Small intestine (tissue), 7 donors: ENCODE data around the gene RPS6KA1. TPM values are rescaled to one million over a fixed set of nuclear protein-coding genes. Genes with fewer than 3 reads are reported as not detected.

Experiments used
- DNase-seq, 2 donors: peaks; one replicate each; pipeline versions ENCODE4 v3.0.0 to v3.0.0-alpha.2; 2013
- FAIRE-seq: peaks from 2 replicates; lab custom pipeline; 2012; peaks lifted over from hg19 to GRCh38; lab: Jason Lieb, UNC
- H3K27ac ChIP-seq, 3 donors: one replicate each; pipeline ENCODE4 v1.5.1; 2013; ENCODE audit warnings: low read length in 2 of 3, mild to moderate bottlenecking in 2 of 3, control low read depth in 1 of 3, inconsistent platforms in 1 of 3, low read depth in 1 of 3, moderate library complexity in 1 of 3
- H3K27me3 ChIP-seq, 3 donors: one replicate each; pipeline ENCODE4 v1.6.1; 2013; ENCODE audit warnings: low read length in 3 of 3, inconsistent platforms in 1 of 3; ENCODE audit not compliant: control insufficient read depth in 3 of 3, insufficient read depth in 3 of 3
- H3K36me3 ChIP-seq, 3 donors: one replicate each; pipeline ENCODE4 v1.6.1; 2013; ENCODE audit warnings: low read length in 3 of 3, inconsistent platforms in 1 of 3, low read depth in 1 of 3, mild to moderate bottlenecking in 1 of 3, moderate library complexity in 1 of 3; ENCODE audit not compliant: control insufficient read depth in 3 of 3, insufficient read depth in 2 of 3
- H3K4me1 ChIP-seq, 3 donors: one replicate each; pipeline ENCODE4 v1.6.1; 2013; ENCODE audit warnings: low read length in 2 of 3, inconsistent platforms in 1 of 3, low read depth in 1 of 3, mild to moderate bottlenecking in 1 of 3, moderate library complexity in 1 of 3; ENCODE audit not compliant: control insufficient read depth in 3 of 3, insufficient read depth in 2 of 3
- H3K4me3 ChIP-seq, 3 donors: one replicate each; pipeline ENCODE4 v1.5.1; 2013; ENCODE audit warnings: low read length in 3 of 3, control low read depth in 1 of 3, inconsistent platforms in 1 of 3, low read depth in 1 of 3, mild to moderate bottlenecking in 1 of 3, moderate library complexity in 1 of 3
- H3K9me3 ChIP-seq, 2 donors: one replicate each; pipeline ENCODE4 v1.6.1; 2013; ENCODE audit warnings: low read depth in 1 of 2, low read length in 1 of 2; ENCODE audit not compliant: control insufficient read depth in 2 of 2, insufficient read depth in 1 of 2
- WGBS, 3 donors: extraction: QIAGEN DNeasy Blood & Tissue Kit; methylation state at CpG; one replicate each; pipeline ENCODE4 v1.1.7; 2013; 5-methylcytosine and 5-hydroxymethylcytosine counted together
- polyA plus RNA-seq, 4 donors: library from polyadenylated mRNA; stranded (reverse) in 3 of 4; unstranded in 1 of 4; fragments of 200-250 nt in 3 of 4; fragments of 120-200 nt in 1 of 4; gene quantifications; one replicate each; pipeline versions ENCODE4 v1.2.1 to v1.2.3, GENCODE V29; 2013
- donor health status: healthy with polysubstance abuse.
- donor health status: control.
- donor health status: control.
- donor health status: Bipolar disorder and iron deficiency.
- donor health status: healthy.

RPS6KA1 gene
- polyA plus RNA-seq, 4 donors: 60.9 to 223 (median 139) TPM

DNA sequence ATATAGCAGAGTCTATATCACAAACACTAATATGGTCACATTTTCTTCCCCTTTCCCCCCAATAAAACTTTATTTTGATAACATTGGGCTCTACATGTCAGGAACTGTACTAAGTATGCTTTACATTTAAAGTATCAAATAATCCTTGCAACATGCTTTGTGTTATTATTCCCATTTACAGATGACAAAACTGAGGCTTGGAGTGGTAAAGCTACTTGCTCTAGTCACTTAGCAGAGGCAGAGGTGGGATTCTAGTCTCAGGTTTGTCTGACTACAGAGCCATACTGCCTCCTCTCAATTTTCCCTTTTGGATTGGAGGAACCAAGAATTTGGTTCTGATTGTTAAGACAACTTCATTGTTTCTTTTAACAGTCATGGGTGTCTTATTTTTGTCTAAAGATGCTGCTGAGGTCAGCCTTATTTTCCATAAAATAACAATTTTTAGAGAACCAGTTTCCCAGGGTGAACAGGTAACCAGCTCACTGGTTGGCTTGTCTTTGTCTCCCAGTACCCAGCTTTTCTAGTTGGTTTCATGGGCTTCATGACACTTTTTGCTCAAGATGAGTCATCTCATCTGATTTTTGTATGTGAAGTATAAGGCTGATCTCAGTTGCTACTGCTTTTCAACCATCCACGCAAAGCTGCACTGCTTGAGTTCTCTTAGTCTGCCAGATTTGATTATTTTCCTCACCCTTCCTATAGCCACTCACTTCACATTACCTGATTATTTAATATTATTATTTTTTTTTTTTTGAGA lies 85.3 kb downstream of the RPS6KA1 start:
- no peak for FAIRE-seq
- H3K9me3 ChIP-seq: no peaks in the 10 kb centered on the region
- WGBS, 3 donors: 93 to 100% (median 96%) methylated on average over 1 of the region's 1 CpG

DNA sequence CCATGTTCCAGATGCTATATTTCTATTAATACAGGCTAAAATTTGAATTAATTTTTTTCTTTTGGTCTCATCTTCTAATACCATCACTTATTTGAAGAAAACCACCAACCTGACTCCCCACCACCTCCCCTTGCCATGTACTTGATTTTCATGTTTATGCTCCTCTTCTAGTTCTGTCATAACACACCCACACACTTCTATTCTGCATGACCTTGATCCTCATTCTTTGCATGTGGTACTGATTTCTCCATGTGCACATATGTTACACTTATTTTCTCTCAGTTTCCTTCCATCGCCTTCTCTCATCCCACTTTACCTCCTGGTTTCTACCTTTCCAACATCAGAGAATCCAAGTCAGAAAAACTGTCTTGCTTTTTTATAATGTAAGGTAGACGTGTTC lies 87.3 kb downstream of the RPS6KA1 start:
- Histone ChIP-seq H3K4me3 (no peak overlapping the region), H3K27ac (no peak overlapping the region), H3K36me3 (no peaks in the 10 kb centered on the region), H3K4me1 (peaks cover 0 to 7% (median 2%) of the 10 kb centered on the region in 3 donors), H3K9me3 (no peaks in the 10 kb centered on the region), H3K27me3 (no peaks in the 10 kb centered on the region)
- no peak for DNase-seq
- FAIRE-seq: no peak
- 88 to 92% (median 92%) methylated on average over 2 of the region's 2 CpGs for WGBS, 3 donors

More for the DNA sequence above, 85.3 kb downstream of the RPS6KA1 start:
- Histone ChIP-seq H3K27me3 (no peaks in the 10 kb centered on the region), H3K36me3 (no peaks in the 10 kb centered on the region), H3K4me1 (peaks cover 0 to 7% (median 2%) of the 10 kb centered on the region in 3 donors), H3K4me3 (no peak overlapping the region), H3K27ac (no peak overlapping the region)
- no peak for DNase-seq

DNA sequence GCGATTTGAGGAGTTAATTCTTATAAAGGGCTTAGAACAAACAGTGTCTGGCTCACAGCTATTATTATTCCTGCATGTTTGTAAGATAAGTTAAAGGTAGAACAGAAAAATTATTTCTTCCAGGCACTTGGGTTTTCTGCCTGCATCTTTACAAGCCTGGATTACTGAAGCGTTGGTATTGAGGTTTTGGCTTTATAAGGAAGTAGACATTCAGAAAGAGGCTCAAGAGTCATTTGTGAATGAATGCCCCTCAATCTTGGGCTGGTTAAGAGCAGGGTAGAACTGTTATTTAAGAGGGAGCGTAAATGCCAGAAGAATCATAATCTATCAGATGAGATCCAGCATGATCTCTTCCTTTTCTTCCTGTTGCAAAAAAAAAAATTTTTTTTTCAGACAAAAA lies 89.0 kb downstream of the RPS6KA1 start:
- Histone ChIP-seq H3K27me3 (no peaks in the 10 kb centered on the region), H3K27ac (peak overlapping the region in 1 of 3 donors; percentile 63), H3K4me3 (no peak overlapping the region), H3K36me3 (no peaks in the 10 kb centered on the region), H3K4me1 (peaks cover 0 to 7% (median 2%) of the 10 kb centered on the region in 3 donors), H3K9me3 (no peaks in the 10 kb centered on the region)
- DNase-seq: no peak
- WGBS, 3 donors: 60 to 73% (median 73%) methylated on average over 3 of the region's 3 CpGs
- no peak for FAIRE-seq

Other genes with a start within 250 kb of the RPS6KA1 start
- gene SH3BGRL3, start 249.7 kb upstream of the RPS6KA1 start, polyA plus RNA-seq: 100 to 1,000 TPM in 3 of 4 donors, 10 to 100 TPM in 1; 90.9 to 238 (median 178) TPM
- gene UBXN11, start 223.1 kb upstream of the RPS6KA1 start, polyA plus RNA-seq: 10 to 100 TPM in 2 of 4 donors, 1 to 10 TPM in 2; 1.1 to 35.5 (median 11.4) TPM
- 100 to 1,000 TPM in 1 of 4 donors, 10 to 100 TPM in 3; 23.1 to 116 (median 36.8) TPM for gene CD52, start 211.8 kb upstream of the RPS6KA1 start, polyA plus RNA-seq
- 100 to 1,000 TPM in 2 of 4 donors, 1 to 10 TPM in 2; 2.4 to 267 (median 63.7) TPM for gene CRYBG2, start 175.6 kb upstream of the RPS6KA1 start, polyA plus RNA-seq
- under 1 TPM in 2 of 4 donors, not detected in 2; 0.07 to 0.13 TPM for gene ZNF683, start 157.0 kb upstream of the RPS6KA1 start, polyA plus RNA-seq
- gene LIN28A, start 118.9 kb upstream of the RPS6KA1 start, polyA plus RNA-seq: under 1 TPM in 1 of 4 donors, not detected in 3; 0.03 TPM
- 10 to 100 TPM; 21.2 to 32.9 (median 30.8) TPM for gene DHDDS, start 97.4 kb upstream of the RPS6KA1 start, polyA plus RNA-seq
- 100 to 1,000 TPM; 231 to 855 (median 506) TPM for gene HMGN2, start 57.3 kb upstream of the RPS6KA1 start, polyA plus RNA-seq
- 10 to 100 TPM in 3 of 4 donors, 1 to 10 TPM in 1; 7.8 to 59.7 (median 18.7) TPM for gene ARID1A, start 166.3 kb downstream of the RPS6KA1 start, polyA plus RNA-seq